GM03348 (cell line): ENCODE data around the gene MINDY4.
A peak's percentile ranks its signal among the peaks of the same experiment; 100 is the strongest.

ENCODE experiments used
- DNase-seq: peaks from one replicate; pipeline ENCODE4 v3.0.0; 2012; ENCODE audit warnings: low spot score

Gene MINDY4

DNA sequence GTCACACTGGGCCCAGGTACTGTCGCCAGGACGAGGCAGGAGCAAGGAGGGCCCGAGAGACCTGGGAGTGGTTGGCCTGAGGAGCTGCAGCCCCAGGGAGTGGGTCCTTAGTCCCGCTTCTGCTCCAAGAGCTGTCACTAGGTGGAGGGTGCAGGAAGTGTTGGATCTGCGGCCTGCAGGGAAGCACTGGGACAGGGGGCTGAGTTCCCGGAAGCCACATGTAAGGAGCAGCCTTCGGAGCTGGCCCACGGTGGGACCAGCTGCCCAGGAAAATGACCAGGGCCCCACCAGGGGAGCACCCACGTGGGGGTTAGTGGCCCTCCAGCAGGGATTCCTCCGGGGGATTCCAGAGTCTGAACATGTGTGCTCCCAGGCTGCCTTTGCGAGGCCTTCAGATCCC, 131.2 kb downstream of the MINDY4 start:
- no peak for DNase-seq

DNA sequence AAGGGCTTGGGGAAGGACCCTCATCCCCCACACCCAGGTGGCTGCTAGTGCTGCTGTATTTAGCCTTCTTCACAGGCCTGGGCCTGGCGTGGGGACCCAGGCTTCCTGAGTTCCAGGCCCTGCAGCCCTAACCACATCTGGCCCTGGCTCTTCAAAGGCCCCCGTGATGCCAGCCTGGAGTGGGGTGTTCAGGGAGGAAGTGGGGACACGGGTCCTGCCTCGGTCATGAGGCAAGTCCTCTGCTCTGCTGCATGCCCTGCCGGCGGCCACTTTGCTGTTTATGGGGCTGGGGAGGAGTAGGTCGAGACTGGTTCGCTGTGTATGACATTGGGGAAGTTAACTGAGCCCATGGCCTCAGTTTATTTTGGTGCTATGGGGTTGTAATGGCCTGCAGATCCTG, 131.9 kb downstream of the MINDY4 start:
- no peak for DNase-seq

DNA sequence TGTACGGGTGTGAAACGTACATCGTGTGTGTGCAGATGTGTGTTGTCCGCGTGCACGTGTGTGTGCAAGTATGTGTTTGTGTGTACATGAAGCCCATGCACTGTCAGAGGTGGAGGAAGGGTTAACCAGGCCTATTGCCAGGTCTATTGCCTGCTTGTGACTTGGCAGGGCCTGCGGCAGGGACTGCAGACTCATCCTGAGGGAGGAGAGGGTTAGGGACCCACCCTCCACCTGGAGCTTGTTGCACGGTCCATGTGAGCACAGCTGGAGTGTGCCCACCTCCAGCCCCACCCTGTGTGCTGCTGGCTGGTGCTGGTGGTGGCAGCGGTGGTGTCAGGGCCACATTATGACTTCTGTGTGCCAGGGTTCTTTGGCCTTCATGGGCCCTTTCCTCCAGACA, 133.3 kb downstream of the MINDY4 start:
- DNase-seq = no peak

DNA sequence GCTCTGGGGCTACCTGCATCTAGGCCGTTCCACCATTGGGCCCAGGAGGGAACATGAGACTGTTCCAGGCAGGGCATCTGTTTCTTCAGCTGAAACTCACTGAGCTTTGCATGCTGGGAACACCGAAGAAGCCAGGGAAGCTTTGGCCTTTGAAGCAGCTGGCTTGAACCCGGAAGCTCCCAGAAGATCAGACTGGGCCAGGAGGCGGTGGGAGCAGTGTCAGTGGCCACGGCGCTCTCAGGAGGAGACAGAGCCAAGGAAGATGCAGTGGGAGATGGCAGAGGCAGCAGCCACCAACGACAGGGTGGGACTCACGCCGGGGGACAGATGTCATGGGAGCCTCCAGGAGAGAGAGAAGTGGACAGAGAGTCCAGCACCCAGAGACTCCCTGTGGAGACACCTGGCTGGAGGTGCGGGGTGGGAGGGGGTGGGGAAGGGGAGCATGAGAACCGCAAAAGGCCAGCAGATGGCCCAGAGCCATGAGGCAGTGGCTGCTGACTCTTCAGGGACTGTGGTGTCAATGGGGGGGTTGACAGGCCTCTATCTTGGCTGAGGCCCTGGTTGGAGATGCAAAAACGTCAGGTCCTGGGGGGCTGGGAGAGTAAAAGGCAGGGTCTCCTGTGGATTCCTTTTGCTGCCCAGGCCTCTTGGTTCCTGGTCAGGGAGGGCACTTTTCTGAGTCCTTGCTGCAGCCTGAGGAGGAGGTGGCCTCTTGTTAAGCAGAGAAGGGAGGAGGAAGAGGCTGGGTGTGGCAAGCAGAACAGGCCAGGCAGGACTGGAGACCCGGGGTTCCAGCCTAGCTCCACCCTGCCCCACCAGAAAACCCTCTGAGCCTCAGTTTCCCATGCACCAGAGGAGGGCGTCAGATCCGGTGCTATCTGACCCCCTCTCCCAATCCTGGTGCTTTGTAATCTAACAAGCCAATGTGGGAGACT, 134.1 kb downstream of the MINDY4 start:
- no peak for DNase-seq

DNA sequence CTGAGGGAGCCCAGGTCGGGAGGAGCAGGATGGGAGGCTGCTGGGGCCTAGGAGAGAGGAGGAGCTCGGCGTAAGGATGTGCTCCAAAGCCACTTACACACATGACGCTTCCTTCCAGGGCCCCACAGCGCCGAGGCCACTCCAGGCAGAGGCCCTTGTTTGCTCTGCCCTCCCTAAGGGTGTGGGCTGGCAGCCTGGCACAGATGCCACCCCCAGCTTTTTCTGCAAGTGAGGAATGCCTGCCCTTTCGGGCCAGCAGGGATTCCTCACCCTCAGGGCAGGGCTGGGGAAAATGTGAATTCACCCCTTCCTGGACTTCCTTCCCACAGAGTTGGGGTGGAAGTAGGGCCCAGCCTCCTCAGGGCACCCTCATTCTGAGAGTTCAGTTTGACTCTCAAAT, 134.8 kb downstream of the MINDY4 start:
- peak; percentile 44 for DNase-seq

DNA sequence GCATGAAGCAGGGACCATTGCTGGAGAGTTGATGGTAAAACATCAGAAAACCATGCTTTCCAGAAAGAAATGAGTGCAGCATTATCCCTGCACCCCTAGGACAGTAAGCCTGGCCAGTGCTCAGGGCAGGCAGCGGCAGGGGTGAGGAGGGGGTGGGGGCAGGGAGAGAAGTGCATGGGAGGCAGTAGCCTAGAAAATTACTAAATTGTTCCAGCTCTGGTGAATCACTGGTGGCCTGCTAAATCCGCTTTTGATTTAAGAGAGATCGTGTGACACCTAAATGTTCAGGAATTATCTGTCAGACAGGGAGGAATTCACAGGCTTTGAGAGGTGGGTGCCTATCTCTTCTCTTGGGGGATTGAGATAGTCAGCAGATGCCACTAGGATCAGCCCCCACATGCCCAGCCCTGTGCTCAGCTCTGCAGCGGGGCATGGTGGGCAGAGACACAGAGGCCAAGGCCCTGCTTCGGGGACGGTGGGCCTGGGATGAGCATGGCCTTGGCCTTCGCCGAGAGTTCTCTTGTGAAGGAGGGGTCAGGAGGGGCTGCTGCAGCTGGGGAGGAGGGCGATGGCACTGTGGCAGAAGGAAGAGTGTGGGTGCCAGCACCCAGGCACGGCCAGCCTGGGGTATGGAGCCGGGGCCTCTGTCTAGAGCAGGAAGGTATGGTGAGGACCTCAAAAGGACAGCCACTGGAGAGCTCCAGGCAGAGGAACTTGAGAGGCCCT, 135.5 kb downstream of the MINDY4 start:
- DNase-seq = peak; percentile 88

DNA sequence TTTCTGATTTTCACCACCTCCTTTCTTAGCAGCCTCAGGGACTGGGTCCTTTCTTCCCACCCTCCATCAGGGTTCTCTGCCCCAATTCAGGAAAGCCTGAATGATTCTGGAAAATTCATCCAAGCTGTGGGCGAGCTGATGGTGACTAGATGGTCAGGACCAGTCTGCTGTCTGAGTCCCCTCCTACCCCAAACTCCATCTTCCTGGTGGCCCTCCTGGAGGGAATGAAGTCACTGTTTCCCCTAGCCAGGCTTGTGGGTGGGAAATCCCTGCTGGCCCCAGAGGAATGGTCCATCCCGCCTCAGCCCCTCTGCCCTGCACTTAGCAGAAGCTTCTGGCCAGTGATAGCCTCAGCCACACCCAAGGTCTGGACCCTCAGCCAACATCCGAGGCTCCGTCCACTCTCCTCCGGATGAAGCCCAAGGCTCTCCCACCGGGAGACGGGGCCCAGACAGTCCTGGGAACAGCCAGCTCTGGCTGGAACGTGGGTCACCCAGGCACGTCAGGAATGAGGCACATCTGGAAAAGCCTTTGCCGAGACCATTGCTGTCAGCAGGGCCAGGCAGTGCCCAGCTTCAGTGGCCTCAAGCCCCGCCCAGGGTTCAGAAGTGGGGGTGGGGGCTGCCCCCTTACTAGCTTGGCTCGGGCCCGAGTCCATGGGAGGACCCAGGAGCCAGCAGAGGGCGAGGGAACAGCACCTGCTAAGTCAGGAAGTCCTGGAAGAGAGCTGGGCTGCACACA, 136.5 kb downstream of the MINDY4 start:
- peak; percentile 81 for DNase-seq

DNA sequence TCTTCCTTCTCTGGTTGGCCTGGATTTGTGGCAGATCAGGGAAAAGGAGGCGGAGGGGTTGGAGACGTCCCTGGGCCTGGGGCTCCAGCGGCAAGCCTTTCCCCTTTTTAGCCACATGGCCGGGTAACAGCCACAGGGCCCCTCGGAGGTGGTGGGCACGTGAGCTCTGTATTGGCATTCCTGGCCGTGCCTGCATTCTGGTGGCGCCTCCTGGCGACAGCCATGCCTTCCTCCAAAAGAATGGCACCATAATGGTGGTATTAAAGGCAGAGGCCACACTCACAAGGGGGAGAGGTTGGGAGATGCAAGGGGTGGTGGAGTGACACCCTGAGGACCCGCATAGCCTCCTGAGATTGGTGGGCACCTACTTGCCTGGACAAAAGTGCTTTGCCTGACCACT, 137.5 kb downstream of the MINDY4 start:
- no peak for DNase-seq

DNA sequence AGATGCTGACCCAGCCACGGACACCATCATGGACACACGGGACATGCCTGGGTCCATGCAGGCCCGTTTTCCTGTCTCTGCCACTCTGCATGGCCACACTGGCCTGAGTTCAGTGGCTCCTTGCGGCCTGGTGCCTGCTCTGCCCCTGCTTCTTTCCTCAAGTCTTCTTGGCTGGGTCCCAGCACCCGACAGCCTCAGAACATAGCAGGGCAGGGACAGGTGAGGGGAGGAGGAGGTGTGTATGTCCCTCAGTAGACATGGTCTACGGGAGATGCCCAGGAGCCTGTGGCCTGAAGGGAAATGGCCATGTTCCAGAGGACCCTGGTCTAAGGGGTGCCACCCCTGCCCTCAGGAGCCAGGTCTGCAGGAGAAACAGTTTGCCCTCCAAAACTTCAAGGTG, 138.2 kb downstream of the MINDY4 start:
- DNase-seq = no peak

DNA sequence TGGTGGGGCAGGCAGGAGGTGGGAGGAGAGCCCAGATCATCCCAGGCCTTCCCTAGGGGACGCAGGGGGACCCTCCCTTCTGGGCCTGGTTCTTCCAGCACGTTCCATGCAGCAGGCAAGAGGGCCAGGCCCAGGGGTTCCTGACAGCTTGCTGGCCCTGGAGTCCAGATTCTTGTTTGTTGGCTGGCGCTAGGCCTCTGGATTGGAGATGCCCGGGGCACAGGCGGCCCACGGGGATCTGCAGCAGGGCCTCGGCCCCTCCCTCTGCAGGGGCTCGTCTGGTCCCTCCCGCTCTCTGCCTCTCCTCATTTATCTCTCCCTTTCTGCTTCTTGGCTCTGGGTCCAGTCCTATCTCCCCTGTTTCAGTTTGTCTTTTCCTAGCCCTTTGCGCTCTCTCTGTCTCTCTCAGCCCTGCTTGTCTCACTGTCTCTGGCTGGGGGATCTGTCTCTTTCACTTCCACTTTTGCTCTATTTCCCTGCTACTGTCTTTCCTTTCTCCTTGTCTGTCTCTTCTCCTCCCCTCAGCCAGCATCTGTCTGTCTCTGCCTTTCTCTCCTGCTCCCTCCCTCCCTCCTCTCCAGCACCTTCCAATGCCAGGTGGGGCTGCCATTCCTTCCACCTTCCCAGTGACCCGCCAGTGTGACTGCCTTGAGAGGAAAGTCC, 139.3 kb downstream of the MINDY4 start:
- no peak for DNase-seq

DNA sequence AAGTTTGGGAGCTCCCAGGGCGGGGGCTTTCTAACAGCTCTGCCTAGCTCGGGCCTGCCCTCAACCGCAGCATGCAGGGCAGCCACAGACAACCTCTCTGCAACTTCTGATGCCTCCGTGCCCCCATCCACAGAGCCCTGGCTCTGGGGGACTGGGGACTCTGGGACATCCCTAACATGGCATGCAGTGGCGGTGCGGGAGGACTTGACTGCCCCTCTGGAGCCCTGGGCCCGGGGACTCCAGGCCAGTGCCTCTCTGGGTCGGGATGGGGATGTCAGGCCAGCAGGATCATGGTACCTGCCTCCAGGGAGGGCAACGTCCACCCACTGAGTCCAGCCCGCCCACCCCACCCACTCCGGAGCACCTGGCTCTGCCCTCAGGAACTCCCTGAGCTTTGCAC, 139.9 kb downstream of the MINDY4 start:
- DNase-seq = no peak

DNA sequence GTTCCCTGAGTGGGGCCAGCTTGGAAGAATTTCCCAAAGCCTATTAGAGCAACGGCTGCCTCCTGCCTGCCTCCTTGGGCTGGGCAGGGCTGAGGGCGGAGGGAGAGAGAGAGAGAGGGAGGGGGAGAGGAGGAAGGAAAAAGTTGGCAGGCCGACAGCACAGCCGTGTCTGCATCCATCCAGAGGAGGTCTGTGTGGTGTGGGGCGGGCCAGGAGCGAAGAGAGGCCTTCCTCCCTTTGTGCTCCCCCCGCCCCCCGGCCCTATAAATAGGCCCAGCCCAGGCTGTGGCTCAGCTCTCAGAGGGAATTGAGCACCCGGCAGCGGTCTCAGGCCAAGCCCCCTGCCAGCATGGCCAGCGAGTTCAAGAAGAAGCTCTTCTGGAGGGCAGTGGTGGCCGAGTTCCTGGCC, 140.3 kb downstream of the MINDY4 start, which contains the start of gene AQP1:
Gene AQP1 (plus strand): TSS at position 293 of the 409 bp plus-strand sequence. CDS start 57 bp downstream, at position 350.
- DNase-seq = no peak

DNA sequence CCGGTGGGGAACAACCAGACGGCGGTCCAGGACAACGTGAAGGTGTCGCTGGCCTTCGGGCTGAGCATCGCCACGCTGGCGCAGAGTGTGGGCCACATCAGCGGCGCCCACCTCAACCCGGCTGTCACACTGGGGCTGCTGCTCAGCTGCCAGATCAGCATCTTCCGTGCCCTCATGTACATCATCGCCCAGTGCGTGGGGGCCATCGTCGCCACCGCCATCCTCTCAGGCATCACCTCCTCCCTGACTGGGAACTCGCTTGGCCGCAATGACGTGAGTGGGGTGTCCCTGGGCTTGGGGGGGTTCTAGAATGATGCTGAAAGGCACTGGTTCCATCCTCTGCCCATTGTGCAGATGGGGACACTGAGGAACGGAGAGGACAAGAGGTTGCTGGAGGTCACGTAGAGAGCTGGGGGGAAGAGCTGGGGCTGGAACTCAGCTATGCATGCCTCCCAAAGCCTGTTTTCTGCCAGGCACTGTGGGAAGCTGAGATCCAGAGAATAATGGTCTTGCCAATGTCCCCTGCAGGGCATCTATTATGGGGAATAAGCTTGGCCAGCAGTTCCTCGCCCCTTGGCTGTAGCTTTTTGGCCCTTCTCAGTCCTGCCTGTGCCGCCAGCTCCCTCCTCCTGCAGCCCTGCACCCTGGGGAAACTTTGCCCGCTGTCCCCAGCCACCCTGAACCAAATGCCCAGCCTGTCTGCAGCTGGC, 141.0 kb downstream of the MINDY4 start:
- DNase-seq = no peak

DNA sequence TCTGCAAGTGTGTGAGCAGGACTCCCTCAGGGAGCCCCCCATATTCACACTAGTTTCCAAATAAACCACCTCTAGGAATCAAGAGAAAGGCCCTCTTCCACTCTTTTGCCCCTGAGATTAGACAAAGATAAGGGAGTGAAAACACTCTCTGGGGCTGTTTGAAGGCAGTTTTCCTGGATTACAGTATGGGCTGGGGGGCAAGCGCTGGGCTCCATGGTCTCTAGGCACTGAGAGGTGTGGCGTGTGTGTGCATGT, 141.4 kb downstream of the MINDY4 start:
- no peak for DNase-seq

DNA sequence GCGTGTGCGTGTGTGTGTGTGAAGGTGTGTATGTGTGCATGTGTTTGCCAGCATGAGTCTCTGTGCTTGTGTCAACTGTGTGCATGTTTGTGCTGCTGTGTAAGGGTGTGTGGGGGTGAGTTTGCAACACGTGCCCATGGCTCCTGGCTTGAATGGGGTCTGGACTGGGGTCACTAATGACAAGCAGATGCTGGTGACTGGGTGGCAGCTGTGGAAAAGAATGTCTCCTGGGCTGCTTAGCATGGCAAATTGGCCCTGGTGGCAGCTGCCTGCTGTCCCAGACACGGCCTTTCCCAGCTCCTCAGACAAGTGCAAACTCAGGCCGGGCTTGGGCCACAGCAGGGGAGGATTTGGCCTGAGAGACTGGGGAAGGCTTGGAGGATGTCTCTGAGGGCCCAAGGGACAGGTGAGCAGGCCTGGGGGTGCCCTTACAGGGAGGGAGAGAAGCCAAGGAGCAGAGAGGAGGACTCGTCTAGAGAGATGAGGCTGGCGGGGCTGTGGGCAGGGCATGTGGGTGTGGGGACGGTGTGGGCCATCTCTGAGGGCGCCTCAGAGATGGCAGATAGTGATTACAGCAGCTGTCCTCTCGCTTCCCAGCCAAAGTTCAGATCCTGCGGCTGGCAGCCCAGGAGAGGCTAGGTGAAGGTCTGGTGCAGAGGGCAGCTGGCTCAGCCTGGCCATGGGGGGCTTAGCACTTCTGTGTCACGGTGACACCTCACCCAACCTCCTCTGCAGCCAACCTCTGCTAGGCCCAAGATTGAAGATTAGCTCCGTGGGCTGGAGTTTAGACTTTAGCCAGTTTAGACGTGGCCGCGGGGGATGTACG, 142.0 kb downstream of the MINDY4 start:
- DNase-seq = no peak

DNA sequence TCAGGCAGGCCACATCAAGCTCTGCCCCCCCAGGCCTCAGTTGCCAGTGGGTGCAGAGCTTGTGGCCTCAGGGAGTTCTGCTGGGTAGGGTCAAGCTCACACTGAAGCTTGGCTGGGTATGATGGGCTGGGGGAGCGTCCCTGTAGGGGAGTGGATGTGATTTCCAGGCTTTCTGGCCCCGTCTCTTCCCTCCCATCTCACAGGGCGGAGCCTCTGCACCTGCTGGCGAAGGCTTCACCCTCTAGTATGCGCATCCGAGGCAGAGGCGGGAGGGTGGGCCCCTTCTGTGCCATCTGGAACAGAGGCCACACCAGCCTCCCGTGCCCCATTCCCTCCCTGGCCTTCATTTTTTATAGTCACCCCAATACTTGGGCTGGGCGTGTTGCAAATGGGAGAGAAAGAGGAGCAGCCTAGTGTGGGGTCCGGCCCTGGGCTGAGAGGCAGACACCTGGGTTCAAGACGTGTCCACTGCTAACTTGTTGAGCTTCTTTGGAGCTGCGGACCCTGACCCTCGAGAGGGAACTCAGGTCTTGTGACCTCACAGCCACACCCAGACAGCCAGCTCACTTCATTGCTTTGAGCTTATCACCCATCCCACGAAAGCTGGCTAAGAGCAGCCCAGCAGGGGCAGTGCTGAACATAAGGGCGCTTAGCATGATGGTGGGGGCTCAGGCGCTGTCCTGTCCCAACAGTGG, 142.8 kb downstream of the MINDY4 start:
- DNase-seq = no peak

DNA sequence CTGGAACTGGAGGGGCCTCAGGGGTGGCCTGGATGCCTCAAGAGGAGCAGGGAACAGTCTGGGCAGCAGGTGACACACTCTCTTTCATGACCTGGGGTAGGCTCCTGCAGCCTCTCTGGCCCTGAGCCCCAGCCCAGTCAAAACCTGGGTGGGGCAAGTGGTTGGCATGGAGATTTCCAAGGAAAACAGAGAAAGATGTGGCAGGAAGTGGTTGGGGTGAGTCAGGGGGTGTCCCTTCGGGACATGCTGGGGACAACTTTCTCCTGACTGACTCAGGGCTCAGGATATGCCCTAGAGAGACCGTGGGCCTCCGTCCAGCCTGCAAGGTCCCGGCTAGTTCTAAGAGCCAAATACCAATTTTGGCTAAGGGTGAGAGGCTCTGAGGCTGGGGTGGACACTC, 143.4 kb downstream of the MINDY4 start:
- DNase-seq = peak; percentile 77

DNA sequence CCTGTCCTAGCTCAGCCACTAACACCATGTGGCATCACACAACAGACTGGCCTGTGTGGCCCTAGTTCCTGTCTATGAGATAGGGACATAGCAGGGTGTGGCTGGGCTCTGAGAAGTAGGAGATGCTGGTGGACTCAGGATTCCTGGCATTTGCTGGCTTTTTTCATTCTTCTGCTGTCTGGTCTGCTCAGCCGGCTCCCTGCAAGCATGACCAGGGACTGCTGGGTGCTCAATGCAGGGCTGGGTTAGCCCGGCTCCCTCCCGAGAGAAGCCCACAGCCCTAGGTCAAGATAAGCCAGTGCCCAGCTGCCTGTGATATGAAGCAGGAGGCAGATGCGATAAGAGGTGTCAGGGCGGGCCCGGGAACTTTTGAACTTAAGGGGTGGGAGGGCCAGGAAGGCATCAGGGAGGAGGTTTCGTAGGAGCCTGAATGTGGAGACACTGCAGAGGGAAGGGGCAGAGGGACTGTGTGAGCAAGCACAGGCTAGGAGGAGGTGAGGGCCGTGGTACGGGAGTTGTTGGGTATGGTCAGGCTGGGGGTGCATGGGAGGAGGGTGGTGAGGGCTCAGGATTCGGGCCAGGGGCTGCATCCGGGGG, 143.9 kb downstream of the MINDY4 start:
- DNase-seq = peak; percentile 69

DNA sequence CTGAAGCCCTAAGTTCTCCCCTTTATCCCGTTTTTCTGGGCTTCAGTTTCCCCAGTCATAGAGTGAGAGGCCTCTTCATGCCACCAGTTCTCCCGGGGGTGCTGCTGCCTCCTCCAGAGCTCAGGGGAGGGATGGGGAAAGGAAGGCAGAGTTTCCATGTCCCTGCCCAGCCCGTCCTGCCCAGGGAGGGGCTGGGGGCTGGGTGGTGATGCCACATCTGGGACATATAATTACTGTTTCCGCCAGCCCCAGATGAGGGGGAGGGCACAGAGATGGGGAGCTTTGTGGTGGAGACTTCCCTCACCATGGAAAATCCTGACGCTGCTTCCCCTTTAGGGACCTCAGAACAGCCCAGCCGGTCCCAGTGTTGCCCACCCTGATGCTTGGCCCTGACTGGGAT, 144.5 kb downstream of the MINDY4 start:
- DNase-seq = no peak

DNA sequence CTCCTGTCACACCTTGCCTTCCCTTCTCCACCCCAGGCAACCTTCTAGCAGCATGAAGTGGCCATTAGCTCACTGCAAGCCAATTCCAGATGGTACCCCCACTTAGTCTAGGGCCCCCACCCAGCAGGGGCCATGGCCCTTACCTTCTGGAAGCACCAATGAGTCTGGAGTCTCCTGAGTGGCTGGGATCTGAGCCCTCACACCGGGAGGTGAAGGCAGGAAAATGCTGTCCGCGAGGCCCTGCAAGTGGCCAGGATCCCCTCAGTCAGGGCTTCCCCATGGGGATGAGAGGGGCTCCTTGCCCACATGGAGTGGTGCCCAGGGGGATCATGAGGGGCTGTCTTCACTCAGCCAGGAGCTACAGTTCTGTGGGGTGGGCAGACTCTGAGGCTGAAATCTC, 145.0 kb downstream of the MINDY4 start:
- DNase-seq = no peak
